GM21360 (cell line): ENCODE measurements around the gene PARD6G.

Source experiments
- ATAC-seq: cut with Tn5 transposase; IDR thresholded peaks from one replicate; pipeline ENCODE4 v1.9.1; 2021; ENCODE audit warnings: mild to moderate bottlenecking, moderate library complexity; ENCODE audit not compliant: unreplicated experiment

The PARD6G gene

GRCh38 chr18:80192653-80193385 lies 54.5 kb downstream of the PARD6G start:
- no peak for ATAC-seq

DNA sequence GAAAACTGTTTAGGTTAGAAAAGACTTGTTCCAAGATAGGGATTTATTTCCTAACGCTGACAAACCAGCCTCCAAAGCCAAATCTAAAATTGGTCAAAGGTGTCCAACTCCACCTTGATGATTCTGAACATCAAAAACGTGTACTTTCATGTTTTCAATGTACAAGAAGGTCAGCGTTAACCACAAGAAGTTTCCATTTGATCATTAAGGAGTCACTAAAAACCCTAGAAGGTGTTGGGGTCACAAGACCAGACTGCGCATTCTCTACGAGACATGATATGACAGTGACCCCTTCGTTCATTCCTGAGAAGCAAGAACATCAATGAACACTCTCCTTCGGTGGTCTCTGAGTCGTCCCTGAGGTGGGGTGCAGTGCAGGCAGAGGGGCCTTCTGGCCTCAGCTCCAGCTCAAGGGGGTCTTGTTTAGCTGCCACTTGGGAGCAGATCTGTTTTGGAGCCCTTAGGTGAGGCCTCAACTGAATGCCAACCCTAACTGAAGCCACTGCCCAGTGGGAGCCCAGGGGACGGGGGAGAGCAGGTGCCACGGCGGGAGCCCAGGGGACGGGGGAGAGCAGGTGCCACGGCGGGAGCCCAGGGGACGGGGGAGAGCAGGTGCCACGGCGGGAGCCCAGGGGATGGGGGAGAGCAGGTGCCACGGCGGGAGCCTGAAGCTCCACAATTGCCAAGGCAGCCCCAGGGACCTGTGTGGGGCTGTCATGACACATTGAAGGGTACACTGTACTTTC lies 55.2 kb downstream of the PARD6G start:
- ATAC-seq: no peak

DNA sequence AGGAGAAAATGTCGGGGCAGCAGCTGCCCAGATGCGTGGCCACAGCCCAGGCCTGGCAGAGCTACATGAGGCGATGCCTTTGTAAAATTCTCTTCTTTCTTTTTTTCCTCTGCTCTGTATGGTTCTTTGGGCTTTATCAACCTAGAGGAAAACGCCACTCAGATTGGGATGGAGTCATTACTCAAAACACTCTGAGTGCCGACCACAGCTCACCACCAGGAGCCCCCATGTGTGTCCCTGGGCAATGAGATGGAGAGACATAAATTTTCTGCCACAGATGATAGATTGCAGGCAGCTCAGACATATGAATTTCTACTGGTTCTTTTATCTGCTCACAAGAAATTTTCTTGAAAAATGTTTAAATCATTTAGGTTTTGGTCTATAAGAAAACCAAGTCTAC lies 56.0 kb downstream of the PARD6G start:
- ATAC-seq: no peak

DNA sequence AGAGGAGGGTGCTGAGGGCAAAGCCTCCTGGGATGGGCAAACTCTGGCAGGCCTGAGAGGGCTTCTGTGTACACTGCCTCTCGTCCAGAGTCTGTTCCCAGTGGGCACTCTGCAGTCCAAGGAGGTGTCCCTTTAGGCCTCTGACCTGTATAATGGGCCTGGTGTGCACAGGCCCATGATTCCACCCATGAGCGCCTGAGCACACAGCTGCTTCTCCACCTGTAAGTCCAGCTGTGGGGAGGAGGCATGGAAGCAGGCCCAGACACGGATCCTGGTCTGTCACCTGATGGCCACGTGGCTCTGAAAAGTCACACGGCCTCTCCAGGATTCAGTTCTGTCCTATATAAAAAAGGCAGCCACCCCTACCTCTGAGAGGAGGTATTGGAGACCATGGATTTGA lies 57.0 kb downstream of the PARD6G start:
- no peak for ATAC-seq

- ATAC-seq: no peak
Measured at GRCh38 chr18:80189531-80189865, 57.8 kb downstream of the PARD6G start.

DNA sequence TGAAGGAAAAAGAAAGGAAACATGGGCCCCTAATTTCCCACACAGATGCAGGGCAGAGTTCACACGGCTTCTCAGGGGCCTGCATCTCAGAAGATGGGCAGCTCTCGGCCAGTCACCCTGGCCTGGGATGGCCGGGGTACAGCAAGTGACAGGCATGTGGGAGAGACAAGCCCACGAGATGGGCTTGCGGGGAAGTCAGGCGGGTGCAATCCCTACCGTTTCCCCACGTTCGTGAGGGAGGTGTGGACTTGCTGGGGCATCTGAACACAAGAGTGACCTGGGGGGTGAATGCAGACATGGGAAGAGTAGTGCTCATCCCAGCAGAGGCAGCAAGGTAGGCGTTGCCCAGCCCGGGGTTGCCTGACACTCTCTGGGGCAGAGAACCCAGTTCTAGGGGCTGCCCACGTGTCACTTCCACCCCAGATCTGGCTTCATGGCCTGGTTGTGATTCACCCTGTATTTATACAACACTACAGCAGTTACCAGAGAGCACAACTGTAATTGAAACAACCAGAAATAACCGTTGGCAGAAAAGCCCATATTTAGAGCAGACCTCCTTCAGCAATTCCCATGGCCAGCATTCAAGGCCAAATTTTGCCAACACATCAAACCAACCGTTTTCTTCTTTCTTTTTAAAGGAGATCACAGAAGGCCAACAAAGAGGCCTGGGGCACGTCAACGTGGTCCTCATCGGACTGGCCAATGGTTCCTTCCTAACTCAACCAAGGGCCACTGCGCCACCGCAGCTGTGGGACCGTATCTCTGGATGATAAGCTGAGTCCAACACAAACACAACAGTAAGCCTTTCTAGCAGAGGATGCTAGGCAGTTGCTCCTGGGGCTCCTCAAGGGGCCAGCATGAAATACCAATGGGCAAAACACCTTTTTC lies 58.4 kb downstream of the PARD6G start:
- ATAC-seq: no peak

DNA sequence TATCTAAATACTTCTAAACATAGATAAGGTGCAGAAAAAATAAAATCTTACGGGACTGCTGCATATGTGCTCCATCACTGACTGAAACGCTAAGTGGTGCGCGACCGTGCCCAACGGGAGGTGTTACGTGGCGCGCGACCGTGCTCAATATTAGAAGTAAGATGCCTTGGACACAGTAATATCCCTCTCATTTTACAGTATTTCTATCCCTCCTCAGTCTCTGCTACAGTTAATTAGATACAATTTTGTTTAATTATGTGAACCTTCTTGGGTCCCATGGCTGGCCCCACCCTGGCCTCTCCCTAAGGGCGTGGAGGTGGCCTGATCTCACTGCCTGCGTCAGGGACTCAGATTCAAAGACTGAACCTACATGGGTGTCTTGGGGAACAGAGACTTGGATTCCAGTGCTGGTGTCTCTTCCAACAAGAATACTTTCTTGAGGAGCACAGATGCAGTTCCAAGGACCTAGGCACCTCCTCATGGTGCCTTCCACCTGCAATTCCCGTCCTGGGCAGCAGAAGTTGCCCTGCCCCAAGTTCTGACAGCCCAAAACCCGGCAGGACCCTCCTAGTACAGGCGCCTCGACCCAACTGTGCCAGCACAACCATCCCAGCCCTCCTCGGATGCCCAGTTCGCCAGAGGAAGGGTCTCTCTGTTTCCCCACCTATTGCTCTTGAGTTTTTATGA lies 59.2 kb downstream of the PARD6G start:
- no peak for ATAC-seq

- ATAC-seq: no peak
Measured at GRCh38 chr18:80185545-80185944, 61.8 kb downstream of the PARD6G start.

DNA sequence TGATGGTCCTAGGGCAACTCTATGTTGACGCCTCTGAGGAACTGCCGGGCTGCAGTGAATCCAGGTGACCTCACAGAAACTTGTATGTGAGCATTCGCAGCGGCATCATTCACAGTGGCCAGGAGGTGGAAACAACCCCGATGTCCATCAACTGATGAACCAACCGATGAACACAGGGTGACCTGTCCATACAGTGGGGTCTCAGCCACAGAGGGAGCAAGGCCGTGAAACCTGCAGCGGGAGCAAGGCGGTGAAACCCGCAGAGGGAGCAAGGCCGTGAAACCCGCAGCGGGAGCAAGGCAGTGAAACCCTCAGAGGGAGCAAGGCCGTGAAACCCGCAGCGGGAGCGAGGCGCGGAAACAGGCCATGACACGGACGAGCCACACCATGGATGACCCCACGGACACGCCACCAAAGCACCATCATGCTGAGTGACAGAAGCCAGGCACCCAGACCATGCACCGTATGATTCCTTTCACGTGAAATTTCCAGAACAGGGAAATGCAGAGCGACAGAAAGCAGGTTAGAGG lies 63.0 kb downstream of the PARD6G start:
- ATAC-seq: no peak

DNA sequence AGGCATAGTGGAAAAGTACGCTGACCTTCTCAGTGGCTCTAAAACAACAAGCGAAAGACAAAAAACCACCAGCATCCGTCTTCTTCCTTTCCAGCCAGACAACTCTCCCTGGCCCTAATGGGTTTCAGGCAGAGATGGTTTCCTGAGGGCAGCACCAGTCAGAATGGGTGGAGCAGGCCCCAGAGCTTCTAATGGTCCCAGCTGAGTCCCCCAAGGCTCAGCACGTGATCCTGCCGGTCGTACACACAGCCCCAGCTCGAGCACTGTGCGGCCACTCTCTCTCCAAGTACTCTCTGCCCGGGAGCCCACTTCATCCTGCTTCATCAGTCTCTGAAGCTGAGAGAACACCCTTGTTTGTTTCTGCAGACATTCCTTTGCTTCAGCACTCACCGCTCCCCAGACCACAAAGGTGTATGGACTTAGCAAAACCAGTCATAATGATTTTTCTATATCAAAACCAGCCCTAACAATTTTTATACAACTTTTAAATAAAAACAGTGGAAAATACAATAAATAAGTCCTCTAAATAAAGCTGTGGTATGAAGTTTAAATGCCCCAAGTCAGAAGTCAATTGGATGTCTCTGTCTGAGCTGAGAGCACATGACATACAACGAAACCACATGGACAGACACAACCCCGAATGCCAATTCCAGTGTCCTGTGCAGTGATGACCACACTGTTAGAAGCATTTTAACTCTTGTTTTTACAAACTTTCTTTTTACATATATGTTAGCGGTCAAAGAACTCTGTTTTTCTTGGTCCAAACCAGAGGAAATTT lies 63.9 kb downstream of the PARD6G start:
- no peak for ATAC-seq

GRCh38 chr18:80182855-80183254 lies 64.5 kb downstream of the PARD6G start:
- ATAC-seq: no peak

- ATAC-seq: no peak
Measured at GRCh38 chr18:80181642-80182461, 65.5 kb downstream of the PARD6G start.

- ATAC-seq: no peak
Measured at GRCh38 chr18:80180778-80181564, 66.3 kb downstream of the PARD6G start.

- no peak for ATAC-seq
Measured at GRCh38 chr18:80179857-80180558, 67.3 kb downstream of the PARD6G start.

DNA sequence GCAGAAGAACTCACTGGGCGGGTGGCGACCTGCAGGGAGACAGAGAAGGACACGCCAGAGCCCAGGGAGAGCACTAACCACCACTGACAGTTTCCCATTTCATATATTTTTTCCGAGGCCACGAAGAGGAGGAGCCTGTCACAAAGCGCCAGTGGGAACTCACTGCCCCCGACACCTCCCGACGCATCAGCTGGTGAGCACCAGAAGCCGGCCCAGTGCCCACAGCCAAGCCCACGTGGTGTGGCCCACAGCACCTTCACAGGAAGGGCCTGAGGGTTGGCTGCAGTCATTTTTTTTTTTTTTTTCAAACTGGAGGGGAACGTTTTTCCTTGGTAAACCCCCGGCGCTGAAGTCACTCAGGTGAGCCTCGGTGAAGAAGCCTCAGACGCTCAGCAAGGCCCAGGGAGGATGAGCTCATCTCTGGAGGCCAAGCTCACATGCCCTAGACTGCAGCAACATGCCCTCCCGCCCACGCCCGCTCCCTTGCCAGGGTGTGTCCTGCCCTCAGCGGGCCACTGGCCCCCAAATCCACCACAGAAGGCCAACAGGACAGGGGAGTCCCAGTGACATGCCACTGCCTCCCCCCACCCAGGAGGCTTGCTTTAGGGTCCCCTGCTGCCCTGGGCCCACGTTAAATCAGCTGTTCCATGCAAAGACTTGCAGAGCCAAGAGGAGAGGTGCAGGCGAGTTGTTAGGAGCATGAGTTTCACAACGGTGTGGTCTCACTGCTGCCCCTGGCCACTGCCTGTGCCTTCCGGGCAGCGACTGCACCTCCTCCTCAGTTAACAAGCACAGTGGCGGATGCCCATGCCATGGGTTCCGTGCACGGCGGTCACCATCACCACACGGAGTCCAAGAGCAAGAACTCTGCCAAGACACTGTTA lies 68.1 kb downstream of the PARD6G start:
- no peak for ATAC-seq

DNA sequence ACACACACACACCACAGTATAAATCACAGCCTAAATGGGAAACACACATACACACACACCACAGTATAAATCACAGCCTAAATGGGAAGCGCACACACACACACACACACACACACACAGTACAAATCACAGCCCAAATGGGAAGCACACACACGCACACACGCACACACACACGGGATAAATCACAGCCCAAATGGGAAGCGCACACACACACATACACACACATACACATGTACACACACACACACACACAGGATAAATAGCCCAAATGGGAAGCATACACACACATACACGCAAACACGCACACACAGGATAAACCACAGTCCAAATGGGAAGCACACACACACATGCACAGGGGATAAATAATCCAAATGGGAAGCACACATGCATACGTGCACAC lies 70.2 kb downstream of the PARD6G start:
- no peak for ATAC-seq
